Medulla oblongata (tissue), 1 donor: ENCODE measurements around the gene RNH1.
A peak's percentile ranks its signal among the peaks of the same experiment; 100 is the strongest.
"Not testable (repeated sequence)": the region's sequence is repeated elsewhere in the genome, so short reads cannot be mapped to it uniquely, and the experiment has no call there.

Experiments used
- DNase-seq: peaks from one replicate; pipeline ENCODE4 v3.0.0-alpha.2; 2015; ENCODE audit errors: extremely low spot score

The RNH1 gene

DNA sequence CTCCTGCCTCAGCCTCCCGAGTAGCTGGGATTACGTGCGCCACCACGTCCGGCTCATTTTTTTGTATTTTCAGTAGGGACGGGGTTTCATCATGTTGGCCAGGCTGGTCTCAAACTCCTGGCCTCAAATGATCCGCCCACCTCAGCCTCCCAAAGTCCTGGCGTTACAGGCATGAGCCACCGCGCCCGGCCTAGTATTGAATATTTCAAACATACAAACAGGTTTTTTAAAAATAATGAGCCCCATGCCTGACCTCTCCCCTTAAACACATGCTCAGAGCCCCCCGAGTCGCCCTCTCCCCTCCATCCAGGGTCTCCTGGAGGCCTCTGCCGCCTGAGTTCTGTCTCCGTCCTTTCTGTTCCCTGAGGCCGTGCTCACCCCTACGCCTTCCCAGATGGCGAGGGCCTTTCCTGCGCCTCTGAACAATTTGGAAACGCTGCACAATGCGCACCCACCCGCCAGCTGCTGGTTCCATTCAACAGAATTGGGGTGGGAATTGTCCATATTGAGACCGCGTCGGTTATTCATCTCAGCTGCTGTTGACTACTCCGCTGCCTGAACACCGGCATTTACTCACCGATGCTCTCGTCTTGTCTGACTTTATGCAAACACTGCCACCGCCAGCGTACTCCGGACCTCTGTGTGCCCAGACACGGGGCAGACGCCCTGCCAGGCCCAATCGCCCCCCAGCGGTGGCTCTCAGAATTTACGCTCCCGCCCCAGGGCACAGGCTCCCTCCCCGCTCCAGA, 13.6 kb upstream of the RNH1 start:
- no peak for DNase-seq

DNA sequence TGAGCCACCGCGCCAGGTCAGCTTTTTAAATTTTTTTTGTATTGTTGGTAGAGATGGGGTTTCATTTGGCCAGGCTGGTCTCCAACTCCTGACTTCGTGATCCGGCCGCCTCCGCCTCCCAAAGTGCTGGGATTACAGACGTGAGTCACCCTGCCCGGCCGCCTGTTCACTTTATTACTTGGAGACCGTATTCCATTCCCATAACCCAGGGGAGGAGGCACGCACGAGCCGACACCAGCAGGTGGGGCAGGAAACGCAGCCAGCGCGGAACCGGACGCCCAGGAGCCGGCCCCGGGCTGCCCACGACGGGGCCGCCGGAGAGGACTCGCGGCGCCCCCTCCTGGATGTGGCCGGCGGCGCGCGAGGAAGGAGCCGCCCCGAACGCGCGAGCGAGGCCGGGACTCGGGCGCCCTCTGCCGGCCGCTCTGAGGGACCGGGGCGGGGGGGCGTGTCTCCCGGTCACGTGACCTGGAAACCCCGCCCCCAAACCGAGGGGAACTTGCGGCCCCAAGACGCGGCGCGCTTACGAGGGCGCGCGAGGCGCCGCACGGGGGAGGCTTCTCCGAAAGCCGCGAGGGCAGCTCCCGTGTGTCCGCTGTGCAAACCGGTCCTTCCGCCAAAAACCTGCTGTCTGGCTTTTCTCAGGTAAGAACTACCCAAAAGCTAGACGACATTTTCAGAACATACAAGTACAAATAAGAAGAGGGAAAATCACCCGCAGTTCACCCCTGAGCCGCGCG, 11.6 kb upstream of the RNH1 start:
- DNase-seq = peak; percentile 90

DNA sequence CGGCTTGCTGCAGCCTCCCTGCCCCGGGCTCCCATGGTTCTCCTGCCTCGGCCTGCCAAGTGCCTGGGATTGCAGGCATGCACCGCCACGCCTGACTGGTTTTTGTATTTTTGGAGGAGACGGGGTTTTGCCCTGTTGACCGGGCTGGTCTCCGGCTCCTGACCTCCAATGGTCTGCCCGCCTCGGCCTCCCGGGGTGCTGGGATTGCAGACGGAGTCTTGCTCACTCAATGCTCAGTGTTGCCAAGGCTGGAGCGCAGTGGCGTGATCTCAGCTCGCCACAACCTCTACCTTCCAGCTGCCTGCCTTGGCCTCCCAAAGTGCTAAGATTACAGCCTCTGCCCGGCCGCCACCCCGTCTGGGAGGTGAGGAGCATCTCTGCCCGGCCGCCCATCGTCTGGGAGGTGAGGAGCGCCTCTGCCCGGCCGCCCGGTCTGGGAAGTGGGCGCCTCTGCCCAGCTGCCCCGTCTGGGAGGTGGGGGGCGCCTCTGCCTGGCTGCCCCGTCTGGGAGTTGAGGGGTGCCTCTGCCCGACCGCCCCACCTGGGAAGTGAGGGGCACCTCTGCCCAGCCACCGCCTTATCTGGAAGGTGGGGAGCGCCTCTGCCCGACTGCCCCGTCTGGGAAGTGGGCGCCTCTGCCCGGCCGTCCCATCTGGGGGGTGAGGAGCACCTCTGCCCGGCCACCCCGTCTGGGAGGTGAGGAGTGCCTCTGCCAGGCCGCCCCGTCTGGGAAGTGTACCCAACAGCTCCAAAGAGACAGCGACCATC, 10.1 kb upstream of the RNH1 start:
- DNase-seq = not testable (repeated sequence)

DNA sequence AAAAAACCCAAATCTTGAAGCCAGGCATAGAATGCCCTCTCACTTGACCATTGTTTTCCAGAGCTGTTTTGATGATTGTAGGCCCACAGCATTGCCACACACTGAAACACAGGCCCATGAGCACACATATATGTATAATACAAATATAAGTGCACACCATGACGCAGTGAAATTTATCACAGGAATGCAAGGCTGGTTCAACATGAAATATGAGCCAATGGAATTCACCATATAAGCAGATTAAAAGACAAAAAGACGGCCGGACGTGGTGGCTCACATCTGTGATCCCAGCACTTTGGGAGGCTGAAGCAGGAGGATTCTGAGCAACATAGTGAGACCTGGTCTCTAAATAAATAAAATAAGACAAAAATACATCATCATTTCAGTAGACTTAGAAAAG, 9.4 kb upstream of the RNH1 start:
- DNase-seq = no peak

DNA sequence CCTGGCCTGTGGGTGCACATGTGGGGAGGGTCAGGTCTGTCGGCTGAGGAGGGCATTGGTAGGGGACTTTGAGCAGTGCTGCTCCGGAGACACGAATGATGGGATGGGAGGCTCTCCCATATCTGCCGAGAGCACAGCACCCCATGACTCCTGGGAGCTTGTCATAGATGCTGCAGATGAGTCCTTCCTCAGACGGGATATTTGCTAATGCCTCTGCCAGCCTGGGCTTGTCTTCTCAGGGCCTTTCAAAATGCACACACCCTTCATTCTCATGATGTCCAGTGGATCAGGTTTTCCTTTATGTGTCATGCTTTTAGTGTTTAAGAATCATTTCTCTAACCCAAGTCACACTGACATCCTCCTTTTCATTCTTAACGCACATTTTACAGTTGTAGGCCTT, 8.1 kb upstream of the RNH1 start:
- no peak for DNase-seq

DNA sequence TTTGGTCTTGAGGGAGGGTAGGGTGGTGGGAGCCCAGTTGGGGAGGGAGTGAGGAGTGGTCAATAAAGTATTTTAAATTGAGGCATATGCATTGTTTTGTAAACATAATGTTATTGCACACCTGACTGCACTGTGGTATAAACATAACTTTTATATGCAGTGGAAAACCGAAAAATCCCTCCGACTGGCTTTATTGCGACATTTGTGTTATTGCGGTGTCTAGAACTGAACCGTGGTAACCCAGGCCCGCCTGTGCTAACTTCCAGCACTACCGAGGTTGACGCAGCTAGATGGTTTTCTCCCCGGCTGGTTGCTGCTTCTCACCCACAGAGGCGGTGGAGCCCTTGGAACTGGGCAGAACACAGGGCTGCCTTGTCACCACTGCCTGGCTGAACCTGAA, 7.6 kb upstream of the RNH1 start:
- DNase-seq = no peak

DNA sequence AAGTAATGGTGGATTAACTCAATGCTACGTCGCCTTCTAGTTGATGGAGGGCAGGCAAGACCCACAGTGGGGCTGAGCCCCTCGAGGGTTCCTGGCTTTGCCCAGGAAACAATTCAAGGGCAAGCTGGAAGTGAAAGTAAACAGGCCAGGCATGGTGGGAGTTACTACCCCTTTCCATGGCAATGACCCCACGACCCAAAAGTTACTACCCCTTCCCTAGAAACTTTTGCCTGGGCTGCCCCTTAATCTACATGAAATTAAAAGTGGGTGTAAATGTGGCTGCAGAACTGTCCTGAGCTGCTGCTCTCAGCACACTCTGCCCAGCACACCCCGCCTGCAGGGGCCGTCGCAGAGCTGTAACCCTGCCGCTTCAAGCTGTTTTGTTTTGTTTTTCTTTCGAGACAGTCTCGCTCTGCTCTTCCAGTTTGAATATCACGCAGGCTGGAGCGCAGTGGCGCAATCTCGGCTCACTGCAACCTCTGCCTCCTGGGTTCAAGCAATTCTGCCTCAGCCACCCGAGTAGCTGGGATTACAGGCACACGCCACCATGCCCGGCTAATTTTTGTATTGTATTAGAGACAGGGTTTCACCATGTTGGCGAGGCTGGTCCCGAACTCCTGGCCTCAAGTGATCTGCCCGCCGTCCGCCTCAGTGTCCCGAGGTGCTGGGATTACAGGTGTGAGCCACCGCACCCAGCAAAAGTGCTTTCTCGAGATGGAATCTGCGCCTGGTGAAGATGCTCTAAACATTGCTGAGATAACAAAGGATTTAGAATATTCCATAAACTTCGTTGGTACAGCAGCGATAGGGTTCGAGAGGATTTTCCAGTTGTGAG, 5.9 kb upstream of the RNH1 start:
- no peak for DNase-seq

DNA sequence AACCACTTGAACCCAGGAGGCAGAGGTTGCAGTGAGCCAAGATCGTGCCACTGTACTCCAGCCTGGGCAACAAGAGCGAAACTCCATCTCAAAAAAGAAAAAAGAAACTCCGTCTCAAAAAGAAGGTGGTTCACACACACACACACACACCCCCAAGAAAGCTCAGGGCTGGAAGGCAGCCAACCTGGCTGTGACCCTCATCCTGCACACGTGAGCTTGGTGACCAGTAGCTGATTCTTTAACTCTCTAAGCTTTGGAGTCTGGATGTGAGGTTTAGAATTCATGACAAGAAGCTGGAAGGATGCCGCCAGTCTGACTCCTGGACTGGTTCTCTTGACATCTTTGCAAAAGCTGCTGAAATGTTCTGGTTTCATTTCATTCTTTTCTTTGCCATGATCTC, 1.9 kb upstream of the RNH1 start:
- no peak for DNase-seq

DNA sequence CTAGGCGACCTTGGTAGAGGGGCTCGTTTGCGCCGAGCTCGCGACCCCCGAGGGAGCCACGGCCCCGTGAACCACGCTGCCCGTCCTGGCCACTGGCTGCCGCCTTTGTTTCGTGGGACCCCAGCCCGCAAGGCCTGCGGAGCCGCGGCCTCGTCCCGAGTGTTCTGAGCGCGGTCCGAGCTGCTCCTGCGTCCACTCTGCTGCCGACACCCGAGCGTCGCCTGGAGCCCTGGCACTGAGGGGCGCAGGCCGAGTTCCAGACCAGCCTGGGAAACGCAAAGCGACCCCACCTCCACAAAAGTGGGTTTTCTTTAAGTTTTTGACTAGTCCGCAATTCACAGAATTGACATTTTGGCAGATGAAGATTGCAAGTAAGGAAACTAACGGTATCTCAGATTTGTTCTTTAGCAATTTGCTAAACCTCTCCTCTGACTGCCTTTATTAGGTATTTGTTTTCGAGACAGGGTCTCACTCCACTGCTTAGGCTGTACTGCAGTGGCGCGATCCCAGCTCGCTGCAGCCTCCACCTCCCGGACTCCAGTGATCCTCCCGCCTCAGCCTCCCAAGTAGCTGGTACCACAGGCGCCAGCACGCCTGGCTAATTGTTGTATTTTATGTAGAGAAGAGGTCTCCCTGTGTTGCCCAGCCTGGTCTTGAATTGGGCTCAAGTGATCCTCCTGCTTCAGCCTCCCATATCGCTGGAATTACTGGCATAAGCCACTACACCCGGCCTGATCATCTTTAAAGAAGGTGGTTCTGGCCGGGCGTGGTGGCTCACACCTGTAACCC, 879 bp upstream of the RNH1 start:
- no peak for DNase-seq

DNA sequence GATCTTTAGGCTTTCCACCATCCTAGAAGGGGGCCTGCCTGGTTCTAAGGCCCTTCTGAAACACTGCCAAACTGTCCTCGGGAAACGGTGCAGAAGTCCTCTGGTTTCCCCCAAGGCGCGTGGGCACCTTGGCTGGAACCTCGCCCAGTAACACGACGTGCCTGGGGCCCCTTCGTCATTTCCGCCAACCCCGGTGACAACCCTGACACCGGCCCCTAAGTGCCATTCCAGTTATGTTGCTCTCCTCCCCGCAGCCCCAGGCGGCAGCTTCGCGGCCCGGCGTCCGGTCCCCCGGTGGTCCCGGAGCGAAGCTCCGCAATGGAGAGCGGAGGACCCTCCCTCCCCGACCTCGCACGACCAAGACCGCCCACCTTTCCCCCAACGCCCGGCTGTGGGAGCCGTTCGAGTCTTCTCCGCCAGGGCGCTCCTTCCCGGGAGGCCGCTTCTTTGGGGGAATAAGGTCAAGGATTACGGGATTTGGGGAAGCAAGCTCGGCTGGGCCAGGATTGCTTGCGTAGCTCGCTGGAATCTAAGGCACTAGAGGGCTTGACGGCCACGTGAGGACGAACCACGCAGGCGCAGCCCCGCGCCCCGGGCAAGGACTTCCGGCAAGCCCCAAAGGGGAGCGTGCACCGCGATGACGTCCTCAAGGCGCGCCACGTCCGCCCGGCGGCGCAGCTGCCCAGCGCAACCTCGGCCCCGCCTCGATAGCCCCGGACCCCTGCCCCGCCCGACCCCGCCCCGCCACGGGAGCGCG, 626 bp downstream of the RNH1 start:
- peak; percentile 96 for DNase-seq

DNA sequence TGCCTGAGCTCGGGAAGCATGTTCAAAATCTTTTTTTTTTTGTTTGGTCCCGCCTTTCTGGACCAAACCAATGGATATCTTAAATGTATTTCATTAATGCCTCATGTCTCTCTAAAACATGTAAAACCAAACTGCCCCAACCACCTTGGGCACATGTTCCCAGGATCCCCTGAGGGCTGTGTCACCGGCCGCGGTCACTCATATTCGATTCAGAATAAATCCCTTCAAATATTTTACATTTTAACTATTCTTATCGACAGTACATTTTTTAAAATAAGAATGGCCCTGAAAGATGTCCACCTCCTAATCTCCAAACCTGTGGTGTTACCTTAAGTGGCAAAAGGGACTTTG, 2.1 kb downstream of the RNH1 start:
- DNase-seq = no peak

DNA sequence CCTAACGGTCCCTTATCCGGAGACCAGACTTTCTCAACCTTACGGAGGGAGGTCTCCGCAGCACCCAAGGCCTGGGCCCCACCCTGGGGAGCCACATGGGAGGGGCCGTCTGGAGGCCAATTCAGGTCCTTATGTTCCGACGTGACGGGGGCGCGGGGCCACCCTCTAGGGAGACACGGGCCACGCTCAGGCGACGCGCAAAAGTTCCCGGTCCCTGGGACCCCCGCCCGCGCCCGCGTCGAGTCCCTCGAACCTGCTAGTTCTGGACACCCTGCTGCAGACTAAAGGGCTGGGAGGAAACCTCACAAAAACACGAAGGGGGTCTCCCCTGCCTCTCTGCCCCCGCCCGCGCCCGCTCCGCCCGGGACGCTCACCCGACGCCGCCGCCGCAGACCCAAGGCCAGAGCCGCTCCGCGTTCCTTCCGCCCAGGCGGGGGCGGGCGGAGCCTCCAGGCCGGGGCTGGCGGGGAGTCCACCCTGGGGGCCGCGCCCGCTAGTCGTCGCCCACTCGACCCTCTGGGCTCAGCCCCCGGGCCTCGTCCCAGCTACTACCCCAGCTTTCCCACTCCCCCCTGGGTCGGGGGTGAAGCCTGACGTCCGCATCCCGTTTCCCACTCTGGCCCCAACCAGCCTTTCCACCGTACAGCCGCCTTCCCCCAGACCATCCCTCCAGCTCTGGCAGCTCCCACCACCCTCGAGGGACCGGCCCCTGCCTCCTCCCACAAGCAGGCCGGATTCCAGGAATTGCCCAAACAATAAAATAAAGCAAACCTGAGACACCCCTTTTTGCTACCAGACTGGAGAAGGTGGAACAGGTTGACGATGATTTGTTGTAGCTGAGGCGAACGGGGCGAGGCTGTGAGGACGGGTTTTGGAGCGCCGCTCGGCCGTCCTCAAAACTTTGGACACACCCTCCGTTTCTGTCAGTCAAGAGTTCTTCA, 2.7 kb downstream of the RNH1 start:
- no peak for DNase-seq

DNA sequence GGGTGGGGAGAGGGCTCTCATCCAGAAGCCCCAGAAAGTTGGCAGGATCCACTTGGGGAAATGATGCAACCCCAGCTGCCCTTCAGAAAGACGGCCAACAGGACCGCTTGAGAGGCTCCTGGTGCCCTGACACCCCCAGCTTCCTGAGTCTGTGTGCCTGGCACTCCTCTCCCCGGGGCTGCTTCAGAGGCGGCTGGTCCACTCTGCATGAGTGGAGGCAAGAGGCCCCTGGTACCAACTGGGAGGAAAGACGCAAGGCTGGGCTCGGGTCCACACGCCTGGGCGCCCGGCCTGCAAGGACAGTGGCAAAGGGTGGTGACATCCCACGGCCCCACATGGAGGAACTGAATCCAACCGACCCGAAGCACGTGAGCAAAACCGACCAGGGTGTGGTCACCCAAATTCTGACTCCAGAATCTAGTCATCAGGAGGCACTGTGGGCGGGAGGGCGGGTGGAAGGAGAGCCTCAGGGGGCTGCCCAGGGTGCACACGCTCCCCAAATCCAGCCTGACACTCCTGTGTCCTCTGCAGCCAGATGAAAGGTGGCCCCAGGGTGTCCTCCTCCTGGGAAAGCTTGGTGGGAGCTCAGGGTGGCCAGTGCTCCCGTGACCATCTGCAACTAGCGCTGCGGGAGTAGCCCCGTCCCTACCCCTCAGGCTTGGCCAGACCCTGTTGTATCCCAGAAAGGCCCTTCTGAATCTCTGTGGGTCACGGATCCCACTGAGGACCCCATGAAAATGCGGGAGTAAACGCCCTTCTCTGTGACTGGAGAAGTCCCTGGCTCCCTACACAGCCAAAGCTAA, 3.7 kb downstream of the RNH1 start:
- peak; percentile 91 for DNase-seq

DNA sequence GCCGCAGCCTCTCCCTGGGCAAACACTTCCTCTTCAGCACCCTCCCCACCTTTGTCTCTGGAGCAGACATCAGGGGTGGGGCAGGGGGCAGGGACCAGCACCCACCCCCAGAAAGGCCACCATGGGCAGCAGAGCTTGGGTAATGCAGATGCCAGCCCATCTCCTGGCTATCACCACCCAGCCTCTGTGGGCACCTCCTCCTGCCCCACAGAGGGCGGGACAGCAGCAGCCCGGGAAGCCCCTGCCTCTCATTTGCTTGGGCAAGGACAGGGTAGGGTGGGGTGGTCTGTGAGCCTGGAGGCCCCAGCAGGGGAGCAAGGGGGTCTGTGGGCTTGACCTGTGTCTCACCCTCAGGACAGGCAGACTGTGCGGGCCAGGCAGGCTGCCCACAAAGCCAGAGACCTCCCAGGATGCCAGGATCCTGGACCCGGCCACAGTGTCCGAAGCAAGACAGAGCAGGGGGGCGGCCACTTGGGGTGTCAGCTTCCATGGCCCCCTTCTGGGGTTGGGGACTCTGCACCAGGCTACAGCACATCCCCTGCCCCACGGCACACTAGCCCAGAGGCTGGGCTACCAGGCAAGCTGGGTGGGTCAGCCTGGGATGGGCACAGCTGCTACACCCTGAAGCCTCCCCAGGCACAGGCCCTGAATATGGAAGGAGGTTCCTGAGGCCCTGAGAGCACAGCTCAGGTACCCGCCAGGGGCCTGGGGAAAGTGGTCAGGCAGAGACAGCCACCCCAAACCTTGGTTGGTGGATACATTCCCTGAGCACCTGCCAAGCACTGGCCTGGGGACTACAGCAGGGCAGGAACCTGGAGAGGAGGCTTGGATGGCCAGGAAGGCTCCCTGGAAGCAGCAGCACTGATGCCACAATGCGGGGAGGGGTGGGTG, 4.5 kb downstream of the RNH1 start:
- DNase-seq = no peak

DNA sequence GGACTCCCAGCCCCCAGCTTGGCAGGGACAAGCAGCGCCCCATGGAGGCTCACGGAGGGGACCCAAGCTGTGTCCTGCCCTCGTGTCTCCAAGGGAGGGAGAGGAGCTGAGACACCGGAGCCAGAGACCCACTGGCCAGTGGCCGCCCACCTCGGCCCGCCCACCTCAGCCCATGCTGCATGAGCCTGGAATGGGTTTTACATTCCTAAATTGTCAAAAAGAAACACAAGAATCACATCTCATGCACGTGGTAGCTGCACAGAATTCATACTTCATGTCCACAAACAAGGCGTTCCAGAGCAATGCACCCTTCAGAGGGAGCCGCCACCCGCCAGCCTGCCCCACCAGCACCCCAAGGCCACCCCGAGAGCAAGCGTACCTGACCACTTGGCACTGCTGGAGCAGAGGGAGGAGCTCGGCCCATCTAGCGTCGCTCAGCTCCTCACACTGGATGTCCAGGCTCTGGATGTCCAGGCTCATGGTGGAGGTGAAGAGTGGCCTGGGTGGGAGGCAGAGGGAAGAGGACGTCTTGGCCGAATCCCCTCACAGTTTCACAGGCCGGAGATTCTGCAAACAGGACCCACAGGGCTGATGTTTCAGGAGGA, 5.3 kb downstream of the RNH1 start:
- no peak for DNase-seq

DNA sequence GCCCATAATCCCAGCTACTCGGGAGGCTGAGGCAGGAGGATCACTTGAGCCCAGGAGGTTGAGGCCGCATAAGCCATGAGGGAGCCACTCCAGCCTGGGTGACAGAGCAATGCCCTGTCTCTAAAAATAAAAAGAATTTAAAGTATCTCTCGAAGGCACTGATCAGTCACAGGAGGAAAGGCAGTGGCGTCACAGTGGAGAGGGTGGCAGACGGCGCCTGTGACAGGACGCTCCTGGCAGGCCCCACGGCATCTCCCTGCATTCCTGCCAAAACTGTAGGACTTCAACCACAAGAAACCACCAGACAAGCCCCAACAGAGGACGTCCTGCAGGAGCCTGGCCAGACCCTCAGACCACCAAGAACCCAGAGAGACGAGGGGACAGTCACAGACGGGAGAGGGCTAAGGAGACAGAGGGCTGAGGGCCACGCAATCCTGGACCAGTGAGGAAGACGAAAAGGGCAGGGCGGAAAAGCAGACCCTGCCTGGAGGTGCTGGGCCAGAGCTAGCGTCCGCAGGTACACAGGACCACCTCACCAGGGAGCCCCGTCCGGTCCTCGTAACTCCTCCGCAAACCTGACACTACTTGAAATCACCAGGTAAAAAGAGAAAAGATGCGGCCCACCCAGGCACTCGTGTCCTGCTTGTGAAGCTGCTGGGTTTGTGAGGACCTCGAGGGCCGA, 5.9 kb downstream of the RNH1 start:
- no peak for DNase-seq
